HEK293T (cell line): Measurements from ENCODE around the gene EVC2.

Source experiments
- ARNT ChIP-seq: fragments of 450-650 bp; IDR thresholded peaks from 2 replicates; pipeline ENCODE4 v1.6.1; 2017; ENCODE audit warnings: mild to moderate bottlenecking
- BHLHE40 ChIP-seq: fragments of 450-650 bp; IDR thresholded peaks from 2 replicates; pipeline ENCODE4 v1.6.1; 2016; ENCODE audit warnings: mild to moderate bottlenecking, moderate library complexity, borderline replicate concordance
- CTBP1 ChIP-seq: fragments of 450-650 bp; IDR thresholded peaks from 2 replicates; pipeline ENCODE4 v1.6.1; 2016; ENCODE audit warnings: borderline replicate concordance
- ELF4 ChIP-seq: fragments of 450-650 bp; IDR thresholded peaks from 2 replicates; pipeline ENCODE4 v1.6.1; 2017; ENCODE audit warnings: antibody characterized with exemption
- FOXK2 ChIP-seq: fragments of 450-650 bp; IDR thresholded peaks from 2 replicates; pipeline ENCODE4 v1.6.1; 2016; ENCODE audit warnings: mild to moderate bottlenecking
- FOXM1 ChIP-seq: fragments of 450-650 bp; IDR thresholded peaks from 2 replicates; pipeline ENCODE4 v1.6.1; 2017; ENCODE audit warnings: mild to moderate bottlenecking, borderline replicate concordance
- HDGF ChIP-seq: fragments of 450-650 bp; IDR thresholded peaks from 2 replicates; pipeline ENCODE4 v1.6.1; 2017; ENCODE audit warnings: antibody characterized with exemption, borderline replicate concordance
- LEF1 ChIP-seq: fragments of 450-650 bp; IDR thresholded peaks from 2 replicates; pipeline ENCODE4 v1.6.1; 2017; ENCODE audit warnings: mild to moderate bottlenecking, borderline replicate concordance
- SP1 ChIP-seq: fragments of 450-650 bp; IDR thresholded peaks from 2 replicates; pipeline ENCODE4 v1.6.1; 2017
- TARDBP ChIP-seq: fragments of 450-650 bp; IDR thresholded peaks from 2 replicates; pipeline ENCODE4 v1.6.1; 2016
- ZNF384 ChIP-seq: fragments of 450-650 bp; IDR thresholded peaks from 2 replicates; pipeline ENCODE4 v1.6.1; 2016

DNA sequence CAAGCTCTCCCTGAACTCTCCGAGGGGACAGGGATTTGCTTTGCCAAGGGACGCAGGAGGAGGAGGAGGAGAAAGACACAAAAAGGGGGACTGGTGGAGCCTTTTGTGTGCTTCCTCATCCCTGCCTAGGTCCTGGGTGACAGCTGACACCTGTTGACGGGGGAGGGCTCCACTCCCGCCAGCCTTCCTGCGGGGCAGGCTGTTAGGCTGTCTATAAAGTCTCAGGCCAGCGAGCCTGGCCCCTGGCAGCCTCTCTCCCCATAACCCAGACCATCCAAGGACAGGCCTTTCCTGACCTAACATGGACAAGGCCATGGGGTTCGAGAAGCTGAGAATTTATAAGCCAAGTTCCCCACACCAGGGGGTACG, 832 bp upstream of the EVC2 start:
- TF ChIP-seq ARNT (no peak), BHLHE40 (no peak), ZNF384 (no peak), SP1 (no peak), CTBP1 (no peak), TARDBP (no peak), HDGF (no peak), LEF1 (no peak), FOXM1 (no peak), ELF4 (no peak), FOXK2 (no peak)
